GM12878 (cell line): Measurements from ENCODE around the gene STAMBPL1. TPM values are rescaled to one million over a fixed set of nuclear protein-coding genes. Genes with fewer than 3 reads are reported as not detected.

Experiments
- ATAC-seq: fragments of 200-7000 bp; cut with Tn5 transposase; 3 replicates; pipeline ENCODE4 v1.9.1; 2020; ENCODE audit warnings: mild to moderate bottlenecking, moderate library complexity
- BruUV-seq: library from RNA; stranded (reverse); fragments of 400-500 nt; replicated peaks from 2 replicates; lab custom pipeline; 2021; lab: Mats Ljungman, UMichigan
- CTCF ChIA-PET: fragments of 300-600 bp; sonication (Branson Sonifier 250); formaldehyde crosslinking; extraction: SDS; loops from one replicate; lab custom pipeline; 2021; ENCODE audit warnings: inconsistent platforms; lab: Yijun Ruan, JAX
- POLR2A ChIA-PET: fragments of 350-600 bp; formaldehyde crosslinking; extraction: SDS; loops from one replicate; lab custom pipeline; 2021; ENCODE audit warnings: inconsistent platforms; lab: Charles Lee
- RAD21 ChIA-PET: fragments of 300-600 bp; sonication (Branson Sonifier 250); formaldehyde crosslinking; loops from one replicate; lab custom pipeline; 2023; ENCODE audit warnings: antibody characterized with exemption; ENCODE audit not compliant: unreplicated experiment; lab: Charles Lee
- SMC1A ChIA-PET: fragments of 300-600 bp; sonication (Branson Sonifier 250); formaldehyde crosslinking; loops from one replicate; lab custom pipeline; 2023; ENCODE audit not compliant: unreplicated experiment, uncharacterized antibody; lab: Charles Lee
- DNase-seq: peaks from one replicate; pipeline ENCODE4 v3.0.0-alpha.2; 2011; ENCODE audit warnings: low read depth, low spot score
- FAIRE-seq: peaks from 3 replicates; lab custom pipeline; 2011; peaks lifted over from hg19 to GRCh38; lab: Jason Lieb, UNC
- H2AFZ ChIP-seq: 2 replicates; pipeline ENCODE4 v1.6.0; 2011; ENCODE audit warnings: low read depth, low read length, control low read depth; ENCODE audit not compliant: control insufficient read depth
- H3K27ac ChIP-seq: 2 replicates; pipeline ENCODE4 v1.5.1; 2011; ENCODE audit warnings: control low read depth; ENCODE audit not compliant: control insufficient read depth, insufficient read depth
- H3K27me3 ChIP-seq, 2 experiments: replicated peaks in 1 of 2; 2 replicates each; pipeline versions ENCODE4 v1.6.0 to v1.6.1; 2011; ENCODE audit warnings: low read length in 1 of 2; ENCODE audit not compliant: control insufficient read depth in 2 of 2, insufficient read depth in 2 of 2
- H3K36me3 ChIP-seq, 2 experiments: 2 replicates each; pipeline ENCODE4 v1.5.1; 2011; ENCODE audit warnings: low read length in 1 of 2; ENCODE audit not compliant: control insufficient read depth in 2 of 2, insufficient read depth in 2 of 2
- H3K4me1 ChIP-seq: 2 replicates; pipeline ENCODE4 v1.6.1; 2011; ENCODE audit warnings: mild to moderate bottlenecking, low read length, moderate library complexity, mixed read lengths; ENCODE audit not compliant: control insufficient read depth, insufficient read depth
- H3K4me2 ChIP-seq: 2 replicates; pipeline ENCODE4 v1.6.0; 2011; ENCODE audit warnings: control low read depth; ENCODE audit not compliant: control insufficient read depth, insufficient read depth
- H3K4me3 ChIP-seq: fragments of 200-600 bp; sonication (generic); 2 replicates; pipeline ENCODE4 v1.5.1; 2016
- H3K79me2 ChIP-seq: 2 replicates; pipeline ENCODE4 v1.6.0; 2011; ENCODE audit warnings: low read length; ENCODE audit not compliant: control insufficient read depth, insufficient read depth
- H3K9ac ChIP-seq: 2 replicates; pipeline ENCODE4 v1.8.0; 2011; ENCODE audit warnings: low read length, control low read depth, mixed read lengths; ENCODE audit not compliant: control insufficient read depth, insufficient read depth
- H3K9me3 ChIP-seq: replicated peaks from 3 replicates; pipeline ENCODE4 v1.5.1; 2011; ENCODE audit warnings: mild to moderate bottlenecking, low read length; ENCODE audit not compliant: control insufficient read depth, insufficient read depth
- H4K20me1 ChIP-seq: 2 replicates; pipeline ENCODE4 v1.6.0; 2011; ENCODE audit not compliant: control insufficient read depth, insufficient read depth
- BCLAF1 ChIP-seq: fragments of 450-650 bp; IDR thresholded peaks from 2 replicates; pipeline ENCODE4 v1.6.1; 2017; ENCODE audit warnings: antibody characterized with exemption, mild to moderate bottlenecking, moderate library complexity
- JUND ChIP-seq: IDR thresholded peaks from 2 replicates; pipeline ENCODE4 v1.6.1; 2012; ENCODE audit warnings: low read depth, mild to moderate bottlenecking, low read length, improper control_type of control experiment, moderate library complexity
- NBN ChIP-seq: fragments of 450-650 bp; IDR thresholded peaks from 2 replicates; pipeline ENCODE4 v1.6.1; 2016
- NRF1 ChIP-seq: conservative IDR thresholded peaks from 2 replicates; pipeline ENCODE4 v1.6.1; 2011; ENCODE audit warnings: mild to moderate bottlenecking, low read depth, low read length, improper control_type of control experiment
- PBX3 ChIP-seq: IDR thresholded peaks from 2 replicates; pipeline ENCODE4 v1.6.1; 2011; ENCODE audit warnings: mild to moderate bottlenecking, low read depth, low read length, moderate library complexity; ENCODE audit not compliant: insufficient replicate concordance
- REST ChIP-seq: IDR thresholded peaks from 2 replicates; pipeline ENCODE4 v1.6.1; 2012; ENCODE audit warnings: mild to moderate bottlenecking, low read depth, low read length
- RFX5 ChIP-seq: IDR thresholded peaks from 2 replicates; pipeline ENCODE4 v1.6.1; 2011; ENCODE audit warnings: low read depth, low read length, improper control_type of control experiment
- SMAD1 ChIP-seq: fragments of 450-650 bp; IDR thresholded peaks from 2 replicates; pipeline ENCODE4 v1.6.1; 2018; ENCODE audit warnings: mild to moderate bottlenecking, low read depth; ENCODE audit not compliant: partially characterized antibody
- ZNF24 ChIP-seq: fragments of 450-650 bp; IDR thresholded peaks from 2 replicates; pipeline ENCODE4 v1.6.1; 2017; ENCODE audit warnings: antibody characterized with exemption, mild to moderate bottlenecking
- WGBS: methylation state at CpG from one replicate; pipeline ENCODE4 v1.1.6; 2016; ENCODE audit warnings: low lambda C conversion rate; ENCODE audit not compliant: insufficient replicate concordance, insufficient coverage; ENCODE audit errors: missing lambda C conversion rate; 5-methylcytosine and 5-hydroxymethylcytosine counted together
- in situ Hi-C: fragments of 300-500 bp; cut with MboI; formaldehyde crosslinking; loops from 9 replicates; pipeline ENCODE4 v1.14.3; 2018; ENCODE audit warnings: mixed read lengths
- intact Hi-C: fragments of 100-400 bp; cut with micrococcal nuclease; formaldehyde crosslinking; loops from one replicate; pipeline ENCODE4 v1.14.2; 2022; ENCODE audit not compliant: unreplicated experiment
- polyA plus RNA-seq, 11 experiments: library from polyadenylated mRNA; depleted of rRNA in 4 of 11; unstranded in 6 of 11; stranded (reverse) in 5 of 11; fragments of >200 nt; fragmentation: Nextera tagmentation in 4 of 11; fragmentation: Illumina TruSeq in 1 of 11; extraction: Ambion mirVana in 4 of 11; extraction: Trizol in 1 of 11; gene quantifications; 1 replicate in 1 of 11; 2 replicates in 10 of 11; pipeline versions ENCODE4 v1.2.1 to v1.2.3, GENCODE V29; 2011 to 2016; ENCODE audit warnings: inconsistent platforms in 2 of 11, missing spikeins in 2 of 11, low read depth in 1 of 11
- total RNA-seq, 4 experiments: library from RNA; depleted of rRNA in 3 of 4; stranded (reverse); fragments of >200 nt in 3 of 4; fragmentation: Illumina TruSeq in 1 of 4; extraction: Trizol in 1 of 4; gene quantifications; 2 replicates each; pipeline versions ENCODE4 v1.2.1 to v1.2.3, GENCODE V29; 2013 to 2021

STAMBPL1 gene
- total and polyA plus RNA-seq, 10 of the 15 experiments (the other 5 are each of a cell fraction or from before 2014, with no cell fraction given): 7.5 to 44.1 (median 25.4) TPM

DNA sequence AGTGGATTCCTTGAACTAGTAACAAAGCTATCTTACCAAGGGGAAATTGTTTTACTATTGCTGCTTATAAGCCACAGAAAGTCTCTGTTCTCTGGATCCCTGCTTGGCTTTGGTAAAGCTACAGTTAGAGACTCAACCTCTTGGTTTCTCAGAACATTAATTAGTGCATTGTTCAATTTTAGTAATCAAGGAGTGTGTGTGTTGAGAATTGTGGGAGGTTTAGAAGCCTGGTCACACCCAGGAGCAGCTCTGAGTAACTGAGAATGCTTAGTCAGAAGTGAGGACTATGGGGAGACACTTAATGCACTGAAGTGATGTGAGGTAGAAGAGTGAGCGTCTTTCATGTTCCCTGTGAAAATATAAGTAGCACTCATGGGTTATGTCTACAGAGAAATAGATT, 80.8 kb downstream of the STAMBPL1 start:
- ChIA-PET CTCF (interaction anchor here (1.2 to 2.5 kb wide), 2 partner anchors 26 to 27 kb away, joined by 4 to 9 read pairs; no protein-coding TSS in a partner anchor), RAD21 (no interaction called here), POLR2A (no interaction called here), SMC1A (interaction anchor here (0.8 to 1.4 kb wide), 3 partner anchors 15 to 253 kb away, joined by 3 to 4 read pairs (median 3); no protein-coding TSS in a partner anchor)
- intact Hi-C loops: no loop called here
- no peak for TF ChIP-seq REST
- TF ChIP-seq NBN: no peak
- no peak for TF ChIP-seq NRF1
- TF ChIP-seq SMAD1: no peak
- no peak for TF ChIP-seq RFX5
- TF ChIP-seq PBX3: no peak
- TF ChIP-seq ZNF24: no peak
- no peak for TF ChIP-seq JUND
- TF ChIP-seq BCLAF1: no peak
- Histone ChIP-seq H4K20me1 (no peaks in the 10 kb centered on the region), H3K4me1 (no peaks in the 10 kb centered on the region), H3K9ac (no peak overlapping the region), H3K79me2 (no peaks in the 10 kb centered on the region), H3K36me3 (no peaks in the 10 kb centered on the region), H3K27me3 (no peaks in the 10 kb centered on the region), H3K27ac (no peak overlapping the region), H3K9me3 (no peaks in the 10 kb centered on the region), H3K4me2 (no peak overlapping the region), H2AFZ (no peak overlapping the region), H3K4me3 (no peak overlapping the region)
- no TSS peak for BruUV-seq
- in situ Hi-C loops: no loop called here
- 50% methylated on average over 1 of the region's 1 CpG for WGBS
- no peak for DNase-seq
- peak; percentile 78 for ATAC-seq
- no peak for FAIRE-seq
